AG08396 (cell line): ENCODE results near the gene HEATR1.
"Not testable (repeated sequence)": the region's sequence is repeated elsewhere in the genome, so short reads cannot be mapped to it uniquely, and the experiment has no call there.

Experiments
- DNase-seq: peaks from one replicate; pipeline ENCODE4 v3.0.0; 2012; ENCODE audit warnings: low spot score, mixed read lengths

Gene HEATR1

GRCh38 chr1:236509647-236510401 is 94.5 kb downstream of the HEATR1 start:
- DNase-seq, result no peak

GRCh38 chr1:236509203-236509602 is 95.1 kb downstream of the HEATR1 start:
- no peak for DNase-seq

GRCh38 chr1:236508593-236509027 is 95.7 kb downstream of the HEATR1 start:
- no peak for DNase-seq

GRCh38 chr1:236507022-236507700 is 97.2 kb downstream of the HEATR1 start:
- DNase-seq, result peak; percentile 20

- not testable (repeated sequence) for DNase-seq
Observed at GRCh38 chr1:236504338-236504737, 100.0 kb downstream of the HEATR1 start.

- peak; percentile 64 for DNase-seq
Observed at GRCh38 chr1:236502972-236503639, 101.2 kb downstream of the HEATR1 start.

- DNase-seq, result no peak
Observed at GRCh38 chr1:236502579-236502971, 101.7 kb downstream of the HEATR1 start.

GRCh38 chr1:236501093-236501492 is 103.2 kb downstream of the HEATR1 start:
- no peak for DNase-seq
